Endothelial cell of umbilical vein (primary cell): Measurements from ENCODE around the gene RAD51B. TPM values are rescaled to one million over a fixed set of nuclear protein-coding genes. Genes with fewer than 3 reads are reported as not detected.

Experiments
- BruUV-seq: library from RNA; stranded (reverse); fragments of 400-500 nt; replicated peaks from 2 replicates; lab custom pipeline; 2021; lab: Mats Ljungman, UMichigan
- CTCF ChIA-PET: fragments of 300-600, 350-600 bp; sonication (Branson Sonifier 250); formaldehyde crosslinking; loops from one replicate; lab custom pipeline; 2021; ENCODE audit warnings: antibody characterized with exemption, inconsistent platforms; lab: Charles Lee
- POLR2A ChIA-PET: fragments of 300-600, 350-600 bp; sonication (Branson Sonifier 250); formaldehyde crosslinking; loops from one replicate; lab custom pipeline; 2021; ENCODE audit warnings: antibody characterized with exemption, inconsistent platforms; lab: Charles Lee
- DNase-seq: peaks from one replicate; pipeline ENCODE4 v3.0.0-alpha.2; 2011; ENCODE audit warnings: low read depth, low spot score
- FAIRE-seq: peaks from 2 replicates; lab custom pipeline; 2011; peaks lifted over from hg19 to GRCh38; lab: Jason Lieb, UNC
- H2AFZ ChIP-seq: 2 replicates; pipeline ENCODE4 v1.6.0; 2012; ENCODE audit warnings: low read depth, low read length, control low read depth, inconsistent platforms
- H3K27ac ChIP-seq: 2 replicates; pipeline ENCODE4 v1.5.1; 2011; ENCODE audit warnings: low read depth, mild to moderate bottlenecking, control low read depth, low read length, moderate library complexity; ENCODE audit not compliant: insufficient read depth
- H3K27me3 ChIP-seq, 2 experiments: 2 replicates each; pipeline versions ENCODE4 v1.6.0 to v1.6.1; 2011; ENCODE audit warnings: low read length in 2 of 2, mixed read lengths in 1 of 2; ENCODE audit not compliant: control insufficient read depth in 2 of 2, insufficient read depth in 2 of 2
- H3K36me3 ChIP-seq, 2 experiments: 2 replicates in 1 of 2; 3 replicates in 1 of 2; pipeline ENCODE4 v1.5.1; 2011; ENCODE audit warnings: low read length in 2 of 2, mild to moderate bottlenecking in 1 of 2, moderate library complexity in 1 of 2; ENCODE audit not compliant: control insufficient read depth in 2 of 2, insufficient read depth in 2 of 2; ENCODE audit errors: extremely low read depth in 1 of 2
- H3K4me1 ChIP-seq: 3 replicates; pipeline ENCODE4 v1.5.1; 2011; ENCODE audit warnings: mild to moderate bottlenecking, low read length; ENCODE audit not compliant: control insufficient read depth, insufficient read depth; ENCODE audit errors: extremely low read depth
- H3K4me2 ChIP-seq: 2 replicates; pipeline ENCODE4 v1.6.1; 2011; ENCODE audit warnings: low read length, control low read depth, mixed read lengths; ENCODE audit not compliant: insufficient read depth
- H3K4me3 ChIP-seq, 3 experiments: fragments of 200-600 bp in 1 of 3; sonication (generic), shearing (Covaris generic) in 1 of 3; replicated peaks in 1 of 3; 2 replicates each; pipeline ENCODE4 v1.5.1; 2011 to 2016; ENCODE audit warnings: control low read depth in 3 of 3, low read length in 3 of 3, mild to moderate bottlenecking in 2 of 3, inconsistent platforms in 1 of 3, low read depth in 1 of 3, moderate library complexity in 1 of 3; ENCODE audit not compliant: insufficient read depth in 1 of 3
- H3K79me2 ChIP-seq: 2 replicates; pipeline ENCODE4 v1.6.0; 2012; ENCODE audit warnings: low read length, inconsistent platforms; ENCODE audit not compliant: control insufficient read depth, insufficient read depth
- H3K9ac ChIP-seq: replicated peaks from 2 replicates; pipeline ENCODE3; 2011; ENCODE audit warnings: low read length, control low read depth; ENCODE audit not compliant: insufficient read depth; ENCODE audit errors: extremely low read depth
- H3K9me1 ChIP-seq: replicated peaks from 3 replicates; pipeline ENCODE4 v1.6.0; 2011; ENCODE audit warnings: mild to moderate bottlenecking, low read length; ENCODE audit not compliant: control insufficient read depth, insufficient read depth; ENCODE audit errors: extremely low read depth
- H3K9me3 ChIP-seq: replicated peaks from 2 replicates; pipeline ENCODE4 v1.5.1; 2012; ENCODE audit warnings: low read length, inconsistent platforms; ENCODE audit not compliant: control insufficient read depth, insufficient read depth
- H4K20me1 ChIP-seq: replicated peaks from 2 replicates; pipeline ENCODE3; 2011; ENCODE audit warnings: mild to moderate bottlenecking, low read length; ENCODE audit not compliant: control insufficient read depth, insufficient read depth; ENCODE audit errors: extremely low read depth
- EZH2 ChIP-seq: IDR thresholded peaks from 2 replicates; pipeline ENCODE4 v1.6.1; 2012; ENCODE audit warnings: borderline replicate concordance, low read depth, mild to moderate bottlenecking, moderate library complexity, low read length, inconsistent platforms; ENCODE audit not compliant: severe bottlenecking
- FOS ChIP-seq: IDR thresholded peaks from 2 replicates; pipeline ENCODE4 v1.6.1; 2011; ENCODE audit warnings: mild to moderate bottlenecking, low read length, moderate library complexity, borderline replicate concordance; ENCODE audit not compliant: insufficient read depth
- GATA2 ChIP-seq: IDR thresholded peaks from 2 replicates; pipeline ENCODE4 v1.7.0; 2011; ENCODE audit warnings: low read depth, mild to moderate bottlenecking, moderate library complexity, mixed read lengths, low read length; ENCODE audit not compliant: insufficient read length, insufficient read depth
- JUN ChIP-seq: IDR thresholded peaks from 2 replicates; pipeline ENCODE4 v1.6.1; 2011; ENCODE audit warnings: borderline replicate concordance, low read depth; ENCODE audit not compliant: insufficient read length, insufficient read depth
- MYC ChIP-seq: IDR thresholded peaks from one replicate; pipeline ENCODE4 v1.6.1; 2011; ENCODE audit warnings: mild to moderate bottlenecking, low read depth, low read length
- POLR2A ChIP-seq: IDR thresholded peaks from 2 replicates; pipeline ENCODE4 v1.6.1; 2012; ENCODE audit warnings: low read depth, mild to moderate bottlenecking, control low read depth, low read length
- POLR2AphosphoS5 ChIP-seq: IDR thresholded peaks from 2 replicates; pipeline ENCODE4 v1.6.1; 2012; ENCODE audit warnings: low read depth, mild to moderate bottlenecking, control low read depth, low read length, moderate library complexity; ENCODE audit not compliant: insufficient read depth
- dilution Hi-C: fragments of 300-500 bp; cut with MboI; formaldehyde crosslinking; loops from one replicate; pipeline ENCODE4 v1.15.0; 2019; ENCODE audit warnings: low sequenced_read_pairs; ENCODE audit not compliant: extremely low pct_ligation_motif_present
- intact Hi-C: fragments of 100-400 bp; cut with micrococcal nuclease; formaldehyde crosslinking; loops from one replicate; pipeline ENCODE4 v1.10.0; 2022
- polyA plus RNA-seq, 4 experiments: library from polyadenylated mRNA; depleted of rRNA in 3 of 4; stranded (reverse) in 3 of 4; unstranded in 1 of 4; fragments of >200 nt; gene quantifications; 2 replicates each; pipeline versions ENCODE4 v1.2.1 to v1.2.3, GENCODE V29; 2011 to 2012; ENCODE audit warnings: missing spikeins in 1 of 4
- total RNA-seq: library from RNA; stranded (reverse); gene quantifications from 2 replicates; pipeline ENCODE4 v1.2.3, GENCODE V29; 2021
- TF ChIP-seq, protein P1 (sequence below), 2 donors: IDR thresholded peaks; 1 replicate in 1 of 2; 2 replicates in 1 of 2; pipeline ENCODE4 v1.5.1; 2011; ENCODE audit warnings: low read length in 2 of 2, mild to moderate bottlenecking in 2 of 2, moderate library complexity in 2 of 2, control low read depth in 1 of 2, inconsistent platforms in 1 of 2, low read depth in 1 of 2; ENCODE audit not compliant: insufficient read depth in 1 of 2; ENCODE audit errors: extremely low read depth in 1 of 2
- TF ChIP-seq, protein P2 (sequence below): IDR thresholded peaks from 2 replicates; pipeline ENCODE4 v1.6.1; 2011; ENCODE audit not compliant: insufficient read depth, insufficient read length

RAD51B gene
- total and polyA plus RNA-seq, 2 donors (not counting 3 experiments of a cell fraction or from before 2014, with no cell fraction given) = 3.9 to 19.0 TPM

DNA sequence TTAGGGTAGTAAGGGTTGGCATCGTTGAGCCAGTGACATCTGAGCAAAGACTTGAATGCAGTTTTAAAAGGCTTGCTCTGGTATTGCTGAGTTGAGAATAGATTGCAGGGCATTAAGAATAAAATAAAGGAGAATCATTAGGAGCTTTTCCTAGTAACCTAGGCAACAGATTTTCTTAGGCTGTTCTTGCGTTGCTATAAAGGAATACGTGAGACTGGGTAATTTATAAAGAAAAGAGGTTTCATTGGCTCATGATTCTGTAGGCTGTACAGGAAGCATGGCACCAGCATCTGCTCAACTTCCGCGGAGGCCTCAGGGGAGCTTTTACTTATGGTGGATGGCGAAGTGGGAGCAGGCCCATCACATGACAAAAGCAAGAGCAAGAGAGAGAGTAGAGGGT, 97.4 kb downstream of the RAD51B start:
- H4K20me1 ChIP-seq = no peaks in the 10 kb centered on the region
- no TSS peak for BruUV-seq
- POLR2A ChIA-PET = no interaction called here
- dilution Hi-C loops = no loop called here
- no peaks in the 10 kb centered on the region for H3K9me3 ChIP-seq
- no peaks in the 10 kb centered on the region for H3K79me2 ChIP-seq
- H3K36me3 ChIP-seq = no peaks in the 10 kb centered on the region
- intact Hi-C loops = no loop called here
- H3K27me3 ChIP-seq = no peaks in the 10 kb centered on the region
- no peak overlapping the region for H3K27ac ChIP-seq
- H3K4me3 ChIP-seq = no peak overlapping the region
- TF ChIP-seq, protein P1, sequence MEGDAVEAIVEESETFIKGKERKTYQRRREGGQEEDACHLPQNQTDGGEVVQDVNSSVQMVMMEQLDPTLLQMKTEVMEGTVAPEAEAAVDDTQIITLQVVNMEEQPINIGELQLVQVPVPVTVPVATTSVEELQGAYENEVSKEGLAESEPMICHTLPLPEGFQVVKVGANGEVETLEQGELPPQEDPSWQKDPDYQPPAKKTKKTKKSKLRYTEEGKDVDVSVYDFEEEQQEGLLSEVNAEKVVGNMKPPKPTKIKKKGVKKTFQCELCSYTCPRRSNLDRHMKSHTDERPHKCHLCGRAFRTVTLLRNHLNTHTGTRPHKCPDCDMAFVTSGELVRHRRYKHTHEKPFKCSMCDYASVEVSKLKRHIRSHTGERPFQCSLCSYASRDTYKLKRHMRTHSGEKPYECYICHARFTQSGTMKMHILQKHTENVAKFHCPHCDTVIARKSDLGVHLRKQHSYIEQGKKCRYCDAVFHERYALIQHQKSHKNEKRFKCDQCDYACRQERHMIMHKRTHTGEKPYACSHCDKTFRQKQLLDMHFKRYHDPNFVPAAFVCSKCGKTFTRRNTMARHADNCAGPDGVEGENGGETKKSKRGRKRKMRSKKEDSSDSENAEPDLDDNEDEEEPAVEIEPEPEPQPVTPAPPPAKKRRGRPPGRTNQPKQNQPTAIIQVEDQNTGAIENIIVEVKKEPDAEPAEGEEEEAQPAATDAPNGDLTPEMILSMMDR (IDR thresholded peaks at IDR 0.05; ENCODE audit: extremely low read depth in 1 of 2, insufficient read depth in 1 of 2, low read depth in 1 of 2, low read length in 2 of 2) = no peak
- no peak for TF ChIP-seq GATA2
- TF ChIP-seq FOS = no peak
- TF ChIP-seq POLR2AphosphoS5 = no peak
- TF ChIP-seq POLR2A = no peak
- no peak for TF ChIP-seq MYC
- TF ChIP-seq, protein P2, sequence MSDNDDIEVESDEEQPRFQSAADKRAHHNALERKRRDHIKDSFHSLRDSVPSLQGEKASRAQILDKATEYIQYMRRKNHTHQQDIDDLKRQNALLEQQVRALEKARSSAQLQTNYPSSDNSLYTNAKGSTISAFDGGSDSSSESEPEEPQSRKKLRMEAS = no peak
- no peak for TF ChIP-seq JUN
- no peak for TF ChIP-seq EZH2
- H2AFZ ChIP-seq = no peak overlapping the region
- DNase-seq = no peak
- H3K4me2 ChIP-seq = no peak overlapping the region
- H3K9me1 ChIP-seq = no peaks in the 10 kb centered on the region
- no peaks in the 10 kb centered on the region for H3K4me1 ChIP-seq
- CTCF ChIA-PET = no interaction called here
- no peak overlapping the region for H3K9ac ChIP-seq
- no peak for FAIRE-seq
